Smooth muscle cell (in vitro differentiated cells): ENCODE data around the gene LRRC10B. TPM values are rescaled to one million over a fixed set of nuclear protein-coding genes. Genes with fewer than 3 reads are reported as not detected.

ENCODE experiments used
- DNase-seq: peaks from one replicate; lab custom pipeline; 2025; ENCODE audit not compliant: unreplicated experiment; lab: John Stamatoyannopoulos, UW
- H2AFZ ChIP-seq: fragments of 200-600 bp; sonication (generic); 2 replicates; pipeline ENCODE4 v1.6.0; 2016; ENCODE audit warnings: antibody characterized with exemption, low read depth, mild to moderate bottlenecking
- H3F3A ChIP-seq: fragments of 200-600 bp; sonication (generic); 2 replicates; pipeline ENCODE4 v1.6.0; 2017; ENCODE audit warnings: antibody characterized with exemption, low read depth
- H3K27ac ChIP-seq: fragments of 200-600 bp; sonication (generic); 2 replicates; pipeline ENCODE4 v1.5.1; 2016; ENCODE audit warnings: low read depth, mild to moderate bottlenecking
- H3K27me3 ChIP-seq: fragments of 200-600 bp; sonication (generic); 2 replicates; pipeline ENCODE4 v1.6.1; 2016; ENCODE audit warnings: low read depth, mild to moderate bottlenecking
- H3K36me3 ChIP-seq: fragments of 200-600 bp; sonication (generic); 2 replicates; pipeline ENCODE4 v1.5.1; 2016; ENCODE audit warnings: low read depth
- H3K4me1 ChIP-seq: fragments of 200-600 bp; sonication (generic); 2 replicates; pipeline ENCODE4 v1.5.1; 2016; ENCODE audit warnings: low read depth
- H3K4me2 ChIP-seq: fragments of 200-600 bp; sonication (generic); 2 replicates; pipeline ENCODE4 v1.6.0; 2016; ENCODE audit warnings: mild to moderate bottlenecking
- H3K4me3 ChIP-seq: fragments of 200-600 bp; sonication (generic); 2 replicates; pipeline ENCODE4 v1.5.1; 2016; ENCODE audit warnings: mild to moderate bottlenecking
- H3K79me2 ChIP-seq: fragments of 200-600 bp; sonication (generic); 2 replicates; pipeline ENCODE4 v1.6.0; 2016; ENCODE audit warnings: low read depth, mild to moderate bottlenecking
- H3K9ac ChIP-seq: fragments of 200-600 bp; sonication (generic); 2 replicates; pipeline ENCODE4 v1.6.0; 2016; ENCODE audit warnings: low read depth
- H3K9me3 ChIP-seq: fragments of 200-600 bp; sonication (generic); replicated peaks from 2 replicates; pipeline ENCODE4 v1.5.1; 2016; ENCODE audit warnings: low read depth
- H4K20me1 ChIP-seq: fragments of 200-600 bp; sonication (generic); 2 replicates; pipeline ENCODE4 v1.6.0; 2016; ENCODE audit warnings: low read depth
- WGBS: methylation state at CpG from one replicate; pipeline ENCODE4 v1.1.7; 2016; ENCODE audit warnings: low lambda C conversion rate; 5-methylcytosine and 5-hydroxymethylcytosine counted together
- polyA plus RNA-seq: library from polyadenylated mRNA; unstranded; fragments of >200 nt; fragmentation: Nextera tagmentation; extraction: Ambion mirVana; gene quantifications from 2 replicates; pipeline ENCODE4 v1.2.1, GENCODE V29; 2016
- total RNA-seq: library from RNA; depleted of rRNA; stranded (reverse); fragments of >200 nt; gene quantifications from 2 replicates; pipeline ENCODE4 v1.2.3, GENCODE V29; 2014
- TF ChIP-seq, protein P1 (sequence below): fragments of 200-600 bp; sonication (generic); IDR thresholded peaks from 2 replicates; pipeline ENCODE4 v1.5.1; 2017; ENCODE audit warnings: borderline replicate concordance, mild to moderate bottlenecking, antibody characterized with exemption; ENCODE audit not compliant: insufficient read depth, poor library complexity, severe bottlenecking

LRRC10B gene
- total and polyA plus RNA-seq, 2 experiments from 2014 or later, result 0.11 to 2.2 TPM

DNA sequence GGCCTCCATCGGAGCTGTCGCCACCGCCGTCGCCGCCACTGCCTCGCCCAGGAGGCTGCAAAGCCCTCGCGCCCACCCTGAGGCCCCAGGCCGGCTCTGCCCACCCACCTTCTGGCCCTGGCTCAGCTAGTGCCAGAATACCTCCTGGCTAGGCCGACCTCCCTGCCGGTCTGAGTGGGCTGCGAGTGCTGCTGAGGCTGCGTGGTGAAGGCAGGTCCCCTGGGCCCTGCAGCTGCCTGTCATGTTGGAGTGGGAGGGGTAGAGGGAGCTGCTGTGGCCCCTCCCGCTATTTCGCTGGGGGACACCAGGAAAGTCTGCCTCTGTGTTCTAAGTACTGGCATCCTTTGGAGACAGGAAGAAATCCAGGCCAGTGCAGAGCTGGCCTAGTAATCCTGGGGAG, 34.2 kb downstream of the LRRC10B start:
- TF ChIP-seq, protein P1, sequence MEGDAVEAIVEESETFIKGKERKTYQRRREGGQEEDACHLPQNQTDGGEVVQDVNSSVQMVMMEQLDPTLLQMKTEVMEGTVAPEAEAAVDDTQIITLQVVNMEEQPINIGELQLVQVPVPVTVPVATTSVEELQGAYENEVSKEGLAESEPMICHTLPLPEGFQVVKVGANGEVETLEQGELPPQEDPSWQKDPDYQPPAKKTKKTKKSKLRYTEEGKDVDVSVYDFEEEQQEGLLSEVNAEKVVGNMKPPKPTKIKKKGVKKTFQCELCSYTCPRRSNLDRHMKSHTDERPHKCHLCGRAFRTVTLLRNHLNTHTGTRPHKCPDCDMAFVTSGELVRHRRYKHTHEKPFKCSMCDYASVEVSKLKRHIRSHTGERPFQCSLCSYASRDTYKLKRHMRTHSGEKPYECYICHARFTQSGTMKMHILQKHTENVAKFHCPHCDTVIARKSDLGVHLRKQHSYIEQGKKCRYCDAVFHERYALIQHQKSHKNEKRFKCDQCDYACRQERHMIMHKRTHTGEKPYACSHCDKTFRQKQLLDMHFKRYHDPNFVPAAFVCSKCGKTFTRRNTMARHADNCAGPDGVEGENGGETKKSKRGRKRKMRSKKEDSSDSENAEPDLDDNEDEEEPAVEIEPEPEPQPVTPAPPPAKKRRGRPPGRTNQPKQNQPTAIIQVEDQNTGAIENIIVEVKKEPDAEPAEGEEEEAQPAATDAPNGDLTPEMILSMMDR, result no peak
- H3K9ac ChIP-seq, result no peak overlapping the region
- no peaks in the 10 kb centered on the region for H3K36me3 ChIP-seq
- no peaks in the 10 kb centered on the region for H3K9me3 ChIP-seq
- no peak overlapping the region for H3K4me2 ChIP-seq
- no peak overlapping the region for H3K4me3 ChIP-seq
- no peaks in the 10 kb centered on the region for H4K20me1 ChIP-seq
- WGBS, result 92% methylated on average over 16 of the region's 16 CpGs
- no peaks in the 10 kb centered on the region for H3K27me3 ChIP-seq
- H3K27ac ChIP-seq, result no peak overlapping the region
- H3F3A ChIP-seq, result no peaks in the 10 kb centered on the region
- no peak for DNase-seq
- H2AFZ ChIP-seq, result no peak overlapping the region
- H3K4me1 ChIP-seq, result peaks cover 6% of the 10 kb centered on the region
- H3K79me2 ChIP-seq, result no peaks in the 10 kb centered on the region

DNA sequence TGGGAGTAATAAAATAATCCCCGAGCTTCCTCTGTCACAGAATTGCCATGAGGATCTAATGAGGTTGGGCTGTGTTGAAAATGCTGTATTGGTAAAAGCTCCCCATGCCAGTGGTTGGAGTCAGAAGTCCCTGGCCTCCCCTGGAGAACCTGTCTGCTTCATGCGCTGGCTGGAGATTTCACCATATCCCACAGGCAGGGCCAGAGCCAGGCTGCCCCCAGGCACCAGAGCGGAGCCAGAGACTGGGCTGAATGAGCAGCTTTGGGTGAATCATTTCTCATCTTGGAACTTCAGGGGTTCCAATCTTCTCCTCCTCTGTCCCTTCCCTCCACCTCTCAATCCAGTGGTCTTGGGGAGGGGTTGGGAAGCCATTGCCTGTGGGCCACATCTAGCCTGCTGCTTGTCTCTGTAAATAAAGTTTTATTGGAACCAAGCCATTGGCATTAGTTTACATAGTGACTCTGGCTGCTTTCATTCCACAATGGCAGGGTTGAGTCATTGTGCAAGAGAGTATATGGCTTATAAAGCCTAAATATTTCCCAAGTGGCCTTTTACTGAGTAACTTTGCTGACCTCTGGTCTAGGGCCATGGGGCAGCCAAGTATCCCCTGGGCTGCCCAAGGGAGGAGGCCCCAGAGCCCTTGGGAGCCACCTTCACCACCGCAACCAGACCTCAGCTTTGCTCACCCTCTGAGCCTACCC, 35.2 kb downstream of the LRRC10B start:
- TF ChIP-seq, protein P1, result no peak
- H3K27ac ChIP-seq, result no peak overlapping the region

DNA sequence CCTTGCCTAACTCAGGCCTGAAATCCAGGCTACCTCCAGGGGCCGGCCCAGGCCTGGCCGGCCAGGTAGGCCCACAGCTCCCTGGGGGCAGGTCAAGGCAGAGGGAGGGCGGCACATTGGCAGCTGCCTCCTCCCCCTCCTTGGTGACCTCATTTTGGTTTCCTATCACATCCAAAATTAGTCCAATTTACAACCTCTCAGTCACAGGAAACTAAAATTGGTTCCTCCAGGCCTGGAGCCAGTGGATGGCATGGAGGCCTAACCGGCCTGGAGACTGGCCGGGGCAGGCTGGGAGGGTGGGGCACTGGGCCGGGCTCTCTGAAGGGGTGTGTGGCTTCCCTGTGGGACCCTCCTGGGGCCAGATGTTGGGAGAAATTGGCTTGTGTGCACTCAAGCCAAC, 35.9 kb downstream of the LRRC10B start:
- DNase-seq, result no peak
- Histone ChIP-seq H3K27me3 (no peaks in the 10 kb centered on the region), H3K4me3 (no peak overlapping the region), H3K79me2 (no peaks in the 10 kb centered on the region), H3K36me3 (no peaks in the 10 kb centered on the region), H4K20me1 (no peaks in the 10 kb centered on the region), H3F3A (no peaks in the 10 kb centered on the region), H3K9me3 (no peaks in the 10 kb centered on the region), H3K27ac (no peak overlapping the region), H3K4me2 (no peak overlapping the region), H3K9ac (no peak overlapping the region), H2AFZ (no peak overlapping the region), H3K4me1 (peaks cover 6% of the 10 kb centered on the region)
- WGBS, result 99% methylated on average over 6 of the region's 6 CpGs
- TF ChIP-seq, protein P1, result no peak

More for the DNA sequence above, 35.2 kb downstream of the LRRC10B start:
- Histone ChIP-seq H3K79me2 (no peaks in the 10 kb centered on the region), H2AFZ (no peak overlapping the region), H3F3A (no peaks in the 10 kb centered on the region), H3K36me3 (no peaks in the 10 kb centered on the region), H3K4me1 (peaks cover 6% of the 10 kb centered on the region), H4K20me1 (no peaks in the 10 kb centered on the region), H3K9ac (no peak overlapping the region), H3K27me3 (no peaks in the 10 kb centered on the region), H3K4me2 (no peak overlapping the region), H3K4me3 (no peak overlapping the region), H3K9me3 (no peaks in the 10 kb centered on the region)
- WGBS, result 92% methylated on average over 4 of the region's 4 CpGs
- no peak for DNase-seq

DNA sequence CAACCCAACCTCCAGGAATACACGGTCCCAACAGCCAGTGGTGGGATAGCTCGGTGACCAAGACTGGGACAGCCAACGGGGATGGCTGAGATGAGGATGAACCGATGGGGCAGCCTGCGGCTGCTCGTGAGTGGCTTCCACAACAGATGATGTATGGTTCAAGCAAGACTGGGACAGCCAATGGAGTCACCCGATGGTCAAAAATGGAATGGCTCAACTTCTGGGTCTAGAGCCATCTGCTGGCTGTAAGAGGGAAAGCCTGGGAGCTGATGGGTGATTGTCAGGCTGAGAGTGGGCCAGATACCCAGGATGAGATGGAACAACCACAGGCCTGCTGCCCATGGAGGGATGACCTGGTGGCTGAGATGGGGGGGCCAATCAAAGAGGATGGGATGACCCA, 36.8 kb downstream of the LRRC10B start:
- no peak for DNase-seq
- TF ChIP-seq, protein P1, result peak; percentile 27

More for the DNA sequence above, 36.8 kb downstream of the LRRC10B start:
- Histone ChIP-seq H3K79me2 (no peaks in the 10 kb centered on the region), H3K36me3 (no peaks in the 10 kb centered on the region), H3K4me3 (no peak overlapping the region), H3K4me1 (peaks cover 6% of the 10 kb centered on the region), H3K27me3 (no peaks in the 10 kb centered on the region), H3K9me3 (no peaks in the 10 kb centered on the region), H3F3A (no peaks in the 10 kb centered on the region), H3K9ac (no peak overlapping the region), H3K4me2 (no peak overlapping the region), H2AFZ (no peak overlapping the region), H4K20me1 (no peaks in the 10 kb centered on the region), H3K27ac (no peak overlapping the region)
- WGBS, result 98% methylated on average over 7 of the region's 7 CpGs
